Endodermal cell (in vitro differentiated cells): Measurements from ENCODE around the gene VAPB. TPM values are rescaled to one million over a fixed set of nuclear protein-coding genes. Genes with fewer than 3 reads are reported as not detected.

Experiments
- DNase-seq: peaks from one replicate; pipeline ENCODE4 v3.0.0-alpha.2; 2017
- H3K27ac ChIP-seq: 2 replicates; pipeline ENCODE4 v1.5.1; 2013; ENCODE audit warnings: mild to moderate bottlenecking, low read depth, low read length, moderate library complexity
- H3K27me3 ChIP-seq: 2 replicates; pipeline ENCODE4 v1.6.1; 2013; ENCODE audit warnings: mild to moderate bottlenecking, low read length, moderate library complexity; ENCODE audit not compliant: insufficient read depth, control insufficient read depth, poor library complexity, severe bottlenecking
- H3K36me3 ChIP-seq: 2 replicates; pipeline ENCODE4 v1.7.0; 2013; ENCODE audit warnings: mild to moderate bottlenecking, low read length, moderate library complexity; ENCODE audit not compliant: control insufficient read depth, insufficient read depth
- H3K4me1 ChIP-seq: one replicate; pipeline ENCODE4 v1.7.0; 2013; ENCODE audit warnings: low read length; ENCODE audit not compliant: control insufficient read depth, insufficient read depth
- H3K4me3 ChIP-seq: 2 replicates; pipeline ENCODE4 v1.5.1; 2013; ENCODE audit warnings: mild to moderate bottlenecking, low read length, moderate library complexity
- H3K9ac ChIP-seq: 2 replicates; pipeline ENCODE4 v1.6.1; 2013; ENCODE audit warnings: mild to moderate bottlenecking, low read length, moderate library complexity; ENCODE audit not compliant: poor library complexity, severe bottlenecking; ENCODE audit errors: extremely low read depth
- H3K9me3 ChIP-seq: 2 replicates; pipeline ENCODE4 v1.6.1; 2013; ENCODE audit warnings: mild to moderate bottlenecking, low read length, moderate library complexity; ENCODE audit not compliant: control insufficient read depth
- H3K27ac Mint-ChIP-seq: 2 replicates; pipeline ENCODE4 v1.8.0; 2020; ENCODE audit warnings: mixed read lengths
- H3K27me3 Mint-ChIP-seq: 2 replicates; pipeline ENCODE4 v1.8.0; 2021; ENCODE audit warnings: mild to moderate bottlenecking, mixed read lengths; ENCODE audit not compliant: insufficient read depth
- H3K36me3 Mint-ChIP-seq: 2 replicates; pipeline ENCODE4 v1.8.0; 2020; ENCODE audit warnings: low read depth, mixed read lengths
- H3K4me1 Mint-ChIP-seq: 2 replicates; pipeline ENCODE4 v1.8.0; 2020; ENCODE audit warnings: mixed read lengths
- H3K4me3 Mint-ChIP-seq: 2 replicates; pipeline ENCODE4 v1.8.0; 2020; ENCODE audit warnings: mild to moderate bottlenecking, moderate library complexity, mixed read lengths
- H3K9me3 Mint-ChIP-seq: 2 replicates; pipeline ENCODE4 v1.8.0; 2020; ENCODE audit warnings: mild to moderate bottlenecking, mixed read lengths
- WGBS, 2 experiments: methylation state at CpG; one replicate each; pipeline versions ENCODE4 v1.1.5 to v1.1.7; 2013; ENCODE audit warnings: missing lambda C conversion rate in 2 of 2, mixed read lengths in 1 of 2; ENCODE audit not compliant: insufficient coverage in 1 of 2, insufficient read length in 1 of 2; 5-methylcytosine and 5-hydroxymethylcytosine counted together
- total RNA-seq, 2 donors: library from RNA; stranded (reverse); fragmentation: NEBNext Ultra II Directional in 1 of 2; extraction: Animal tissue kit (Norgen Biotek cat#: 25700) in 1 of 2; gene quantifications; 2 replicates in 1 of 2; 3 replicates in 1 of 2; pipeline ENCODE4 v1.2.1, GENCODE V29; 2021
- TF ChIP-seq, protein P1 (sequence below): fragments of 200-600 bp; sonication (generic); conservative IDR thresholded peaks from 2 replicates; pipeline ENCODE4 v1.5.0; 2021; ENCODE audit warnings: antibody characterized with exemption, mild to moderate bottlenecking

VAPB gene
- total RNA-seq, 2 donors from 2014 or later: 47.3 to 47.5 TPM

DNA sequence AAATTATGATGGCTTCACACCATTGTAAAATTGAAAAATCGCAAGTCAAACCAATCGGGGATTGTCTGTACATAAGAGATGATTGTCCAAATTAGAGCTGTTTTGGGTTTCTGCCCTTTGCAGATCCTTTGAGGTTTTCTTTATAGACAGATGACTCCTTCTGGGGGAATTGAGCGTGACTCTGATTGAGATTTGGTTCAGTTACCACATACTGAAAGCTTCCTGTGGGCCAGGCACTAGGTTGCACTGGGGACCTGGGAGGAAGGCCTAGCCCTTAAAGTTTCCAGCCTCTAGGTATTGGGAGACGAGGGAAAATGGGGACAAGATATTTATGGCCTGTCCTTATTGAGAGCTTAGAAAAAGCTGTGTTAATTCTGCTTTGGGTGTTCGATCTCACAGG, 9.2 kb downstream of the VAPB start:
- no peak overlapping the region for H3K4me3 Mint-ChIP-seq
- H3K4me1 Mint-ChIP-seq: peaks cover 29% of the 10 kb centered on the region
- no peaks in the 10 kb centered on the region for H3K27me3 ChIP-seq
- no peak overlapping the region for H3K9ac ChIP-seq
- no peak overlapping the region for H3K4me3 ChIP-seq
- no peaks in the 10 kb centered on the region for H3K9me3 ChIP-seq
- H3K36me3 Mint-ChIP-seq: peaks cover 13% of the 10 kb centered on the region
- WGBS, 2 experiments: 83 to 86% methylated on average over 5 of the region's 5 CpGs
- DNase-seq: no peak
- peaks cover 18% of the 10 kb centered on the region for H3K36me3 ChIP-seq
- H3K27ac ChIP-seq: no peak overlapping the region
- H3K4me1 ChIP-seq: peaks cover 9% of the 10 kb centered on the region
- no peak overlapping the region for H3K27ac Mint-ChIP-seq
- H3K27me3 Mint-ChIP-seq: no peaks in the 10 kb centered on the region
- TF ChIP-seq, protein P1, sequence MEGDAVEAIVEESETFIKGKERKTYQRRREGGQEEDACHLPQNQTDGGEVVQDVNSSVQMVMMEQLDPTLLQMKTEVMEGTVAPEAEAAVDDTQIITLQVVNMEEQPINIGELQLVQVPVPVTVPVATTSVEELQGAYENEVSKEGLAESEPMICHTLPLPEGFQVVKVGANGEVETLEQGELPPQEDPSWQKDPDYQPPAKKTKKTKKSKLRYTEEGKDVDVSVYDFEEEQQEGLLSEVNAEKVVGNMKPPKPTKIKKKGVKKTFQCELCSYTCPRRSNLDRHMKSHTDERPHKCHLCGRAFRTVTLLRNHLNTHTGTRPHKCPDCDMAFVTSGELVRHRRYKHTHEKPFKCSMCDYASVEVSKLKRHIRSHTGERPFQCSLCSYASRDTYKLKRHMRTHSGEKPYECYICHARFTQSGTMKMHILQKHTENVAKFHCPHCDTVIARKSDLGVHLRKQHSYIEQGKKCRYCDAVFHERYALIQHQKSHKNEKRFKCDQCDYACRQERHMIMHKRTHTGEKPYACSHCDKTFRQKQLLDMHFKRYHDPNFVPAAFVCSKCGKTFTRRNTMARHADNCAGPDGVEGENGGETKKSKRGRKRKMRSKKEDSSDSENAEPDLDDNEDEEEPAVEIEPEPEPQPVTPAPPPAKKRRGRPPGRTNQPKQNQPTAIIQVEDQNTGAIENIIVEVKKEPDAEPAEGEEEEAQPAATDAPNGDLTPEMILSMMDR: no peak
- H3K9me3 Mint-ChIP-seq: no peaks in the 10 kb centered on the region

GRCh38 chr20:58399926-58400325, 10.9 kb downstream of the VAPB start:
- peaks cover 12% of the 10 kb centered on the region for H3K4me1 ChIP-seq
- no peak overlapping the region for H3K4me3 ChIP-seq
- H3K9me3 ChIP-seq: no peaks in the 10 kb centered on the region
- H3K9me3 Mint-ChIP-seq: no peaks in the 10 kb centered on the region
- no peak overlapping the region for H3K27ac Mint-ChIP-seq
- no peak overlapping the region for H3K9ac ChIP-seq
- TF ChIP-seq, protein P1: no peak
- no peak overlapping the region for H3K27ac ChIP-seq
- H3K4me1 Mint-ChIP-seq: peaks cover 21% of the 10 kb centered on the region
- no peaks in the 10 kb centered on the region for H3K27me3 Mint-ChIP-seq
- H3K4me3 Mint-ChIP-seq: no peak overlapping the region
- peaks cover 18% of the 10 kb centered on the region for H3K36me3 ChIP-seq
- DNase-seq: no peak
- peaks cover 5% of the 10 kb centered on the region for H3K36me3 Mint-ChIP-seq
- H3K27me3 ChIP-seq: no peaks in the 10 kb centered on the region
- 87 to 88% methylated on average over 6 of the region's 6 CpGs for WGBS, 2 experiments

GRCh38 chr20:58401162-58401561, 12.1 kb downstream of the VAPB start:
- TF ChIP-seq, protein P1: no peak
- no peak overlapping the region for H3K4me3 ChIP-seq
- WGBS, 2 experiments: 97 to 100% methylated on average over 1 of the region's 1 CpG

More at GRCh38 chr20:58401162-58401561, 12.1 kb downstream of the VAPB start:
- no peak for DNase-seq
- Mint-ChIP-seq H3K9me3 (no peaks in the 10 kb centered on the region), H3K36me3 (peaks cover 5% of the 10 kb centered on the region), H3K4me3 (no peak overlapping the region), H3K4me1 (peaks cover 11% of the 10 kb centered on the region), H3K27ac (no peak overlapping the region), H3K27me3 (no peaks in the 10 kb centered on the region)
- Histone ChIP-seq H3K27me3 (no peaks in the 10 kb centered on the region), H3K27ac (no peak overlapping the region), H3K9ac (no peak overlapping the region), H3K36me3 (peaks cover 18% of the 10 kb centered on the region), H3K9me3 (no peaks in the 10 kb centered on the region), H3K4me1 (peaks cover 3% of the 10 kb centered on the region)
